K562 (cell line): Measurements from ENCODE around the gene SPAG7. TPM values are rescaled to one million over a fixed set of nuclear protein-coding genes. Genes with fewer than 3 reads are reported as not detected.

ENCODE experiments used
- ATAC-seq: fragments of 200-7000 bp; cut with Tn5 transposase; 3 replicates; pipeline ENCODE4 v1.9.1; 2020; ENCODE audit warnings: moderate library complexity
- BruUV-seq: library from RNA; stranded (reverse); fragments of 400-500 nt; replicated peaks from 2 replicates; lab custom pipeline; 2021; lab: Mats Ljungman, UMichigan
- CTCF ChIA-PET: fragments of 300-600 bp; formaldehyde crosslinking; extraction: SDS; loops from one replicate; lab custom pipeline; 2021; ENCODE audit warnings: low intra/inter-chr PET ratio; lab: Yijun Ruan, JAX
- POLR2A ChIA-PET: fragments of 300-600, 350-650 bp; sonication (Branson Sonifier 250); formaldehyde crosslinking; extraction: SDS; loops from one replicate; lab custom pipeline; 2021; ENCODE audit warnings: antibody characterized with exemption, inconsistent platforms; lab: Yijun Ruan, JAX
- DNase-seq, 4 experiments: peaks; one replicate each; pipeline versions ENCODE4 v3.0.0 to v3.0.0-alpha.2; 2011 to 2018; ENCODE audit warnings: low spot score in 3 of 4, mixed read lengths in 3 of 4; ENCODE audit errors: extremely low read depth in 1 of 4
- FAIRE-seq: peaks from 2 replicates; lab custom pipeline; 2011; peaks lifted over from hg19 to GRCh38; lab: Jason Lieb, UNC
- H2AFZ ChIP-seq: 2 replicates; pipeline ENCODE4 v1.6.0; 2011; ENCODE audit warnings: low read depth, low read length, control low read depth, inconsistent platforms
- H3K27ac ChIP-seq: fragments of 200-600 bp; 3 replicates; pipeline ENCODE4 v1.8.0; 2011; ENCODE audit warnings: low read depth, mild to moderate bottlenecking, control low read depth, inconsistent platforms, low read length, moderate library complexity, mixed read lengths; ENCODE audit errors: extremely low read depth
- H3K27me3 ChIP-seq, 2 experiments: fragments of 300-600 bp in 1 of 2; 2 replicates in 1 of 2; 3 replicates in 1 of 2; pipeline versions ENCODE4 v1.6.0 to v1.8.0; 2011; ENCODE audit warnings: inconsistent platforms in 2 of 2, low read length in 2 of 2, mild to moderate bottlenecking in 1 of 2, mixed read lengths in 1 of 2, moderate library complexity in 1 of 2; ENCODE audit not compliant: control insufficient read depth in 2 of 2, insufficient read depth in 2 of 2
- H3K36me3 ChIP-seq: fragments of 300-600 bp; 3 replicates; pipeline ENCODE4 v1.8.0; 2011; ENCODE audit warnings: mild to moderate bottlenecking, low read length, inconsistent platforms; ENCODE audit not compliant: control insufficient read depth, insufficient read depth
- H3K4me1 ChIP-seq, 2 experiments: fragments of 200-600 bp in 1 of 2; replicated peaks in 1 of 2; 2 replicates in 1 of 2; 3 replicates in 1 of 2; pipeline versions ENCODE4 v1.5.1 to v1.8.0; 2011; ENCODE audit warnings: inconsistent platforms in 2 of 2, low read length in 2 of 2, mild to moderate bottlenecking in 1 of 2, mixed read lengths in 1 of 2, moderate library complexity in 1 of 2; ENCODE audit not compliant: control insufficient read depth in 2 of 2, insufficient read depth in 2 of 2
- H3K4me2 ChIP-seq: 2 replicates; pipeline ENCODE4 v1.6.1; 2011; ENCODE audit warnings: low read length, control low read depth, inconsistent platforms, mixed read lengths; ENCODE audit not compliant: insufficient read depth
- H3K4me3 ChIP-seq: fragments of 200-600 bp; sonication (generic), shearing (Covaris generic); 2 replicates; pipeline ENCODE4 v1.5.1; 2016; ENCODE audit warnings: control low read depth, inconsistent platforms
- H3K79me2 ChIP-seq: fragments of 200-600 bp; 3 replicates; pipeline ENCODE4 v1.8.0; 2011; ENCODE audit warnings: low read length, inconsistent platforms; ENCODE audit not compliant: control insufficient read depth, insufficient read depth
- H3K9ac ChIP-seq, 2 experiments: 2 replicates each; pipeline versions ENCODE4 v1.6.0 to v1.6.1; 2011; ENCODE audit warnings: low read depth in 2 of 2, low read length in 2 of 2, control low read depth in 1 of 2, inconsistent platforms in 1 of 2, mild to moderate bottlenecking in 1 of 2, mixed read lengths in 1 of 2; ENCODE audit not compliant: insufficient read depth in 1 of 2
- H3K9me1 ChIP-seq: one replicate; pipeline ENCODE4 v1.6.0; 2011; ENCODE audit warnings: inconsistent platforms, mild to moderate bottlenecking, low read length, moderate library complexity; ENCODE audit not compliant: control insufficient read depth, insufficient read depth
- H3K9me3 ChIP-seq: replicated peaks from 2 replicates; pipeline ENCODE4 v1.5.1; 2011; ENCODE audit warnings: low read depth, low read length, inconsistent platforms; ENCODE audit not compliant: control insufficient read depth, insufficient read depth
- H4K20me1 ChIP-seq: replicated peaks from 2 replicates; pipeline ENCODE4 v1.6.1; 2011; ENCODE audit warnings: low read length, inconsistent platforms, mixed read lengths; ENCODE audit not compliant: control insufficient read depth, insufficient read depth
- ARHGAP35 ChIP-seq: fragments of 450-650 bp; IDR thresholded peaks from 2 replicates; pipeline ENCODE4 v1.6.1; 2018; ENCODE audit not compliant: partially characterized antibody
- CHD1 ChIP-seq: fragments of 200-600 bp; sonication (generic); IDR thresholded peaks from one replicate; pipeline ENCODE4 v1.6.1; 2012; ENCODE audit warnings: mild to moderate bottlenecking, moderate library complexity, low read length, inconsistent platforms
- CREM ChIP-seq: IDR thresholded peaks from 2 replicates; pipeline ENCODE4 v1.6.1; 2014; ENCODE audit warnings: antibody characterized with exemption, low read depth
- ELK1 ChIP-seq: sonication (generic); formaldehyde crosslinking; IDR thresholded peaks from 2 replicates; pipeline ENCODE4 v1.8.1; 2022; ENCODE audit warnings: missing genetic modification reagents
- NR2F6 ChIP-seq: fragments of 450-650 bp; formaldehyde crosslinking; IDR thresholded peaks from 2 replicates; pipeline ENCODE4 v1.4.0; 2020; ENCODE audit warnings: mild to moderate bottlenecking
- POLR2A ChIP-seq: fragments of 450-650 bp; conservative IDR thresholded peaks from 2 replicates; pipeline ENCODE4 v1.6.1; 2016
- RBFOX2 ChIP-seq: fragments of 200-400 bp; formaldehyde crosslinking; IDR thresholded peaks from 2 replicates; pipeline ENCODE4 v1.6.1; 2017; ENCODE audit warnings: low read depth, mild to moderate bottlenecking, low read length, moderate library complexity
- RUNX1 ChIP-seq: sonication (generic); IDR thresholded peaks from 2 replicates; pipeline ENCODE4 v1.6.1; 2016; ENCODE audit warnings: antibody characterized with exemption, low read depth
- ZBTB33 ChIP-seq: sonication (generic); formaldehyde crosslinking; IDR thresholded peaks from 2 replicates; pipeline ENCODE4 v1.8.1; 2023; ENCODE audit warnings: mild to moderate bottlenecking, missing genetic modification reagents
- whole genome bisulfite sequencing: fragments of 100-300 bp; shearing (Covaris generic); methylation state at CpG from one replicate; pipeline ENCODE4 v1.1.6; 2016; ENCODE audit warnings: low coverage, mixed read lengths; ENCODE audit not compliant: insufficient coverage; ENCODE audit errors: missing lambda C conversion rate; 5-methylcytosine and 5-hydroxymethylcytosine counted together
- in situ Hi-C: fragments of 300-500 bp; cut with MboI; formaldehyde crosslinking; loops from 4 replicates; pipeline ENCODE4 v1.15.0; 2018; ENCODE audit warnings: inconsistent platforms, mixed read lengths
- intact Hi-C: fragments of 100-400 bp; cut with micrococcal nuclease; formaldehyde crosslinking; loops from 2 replicates; pipeline ENCODE4 v1.14.2; 2022
- polyA plus RNA-seq, 8 experiments: library from polyadenylated mRNA; depleted of rRNA in 4 of 8; stranded (reverse) in 5 of 8; unstranded in 3 of 8; fragments of >200 nt; fragmentation: Nextera tagmentation in 2 of 8; fragmentation: Illumina TruSeq in 1 of 8; extraction: Ambion mirVana in 2 of 8; extraction: Trizol in 1 of 8; gene quantifications; 2 replicates each; pipeline versions ENCODE4 v1.2.1 to v1.2.3, GENCODE V29; 2011 to 2014; ENCODE audit warnings: inconsistent platforms in 1 of 8, missing spikeins in 1 of 8
- total RNA-seq, 7 experiments: library from RNA; depleted of rRNA in 6 of 7; stranded (reverse); fragments of >200 nt in 6 of 7; fragmentation: Illumina TruSeq in 2 of 7; extraction: Trizol in 2 of 7; gene quantifications; 2 replicates each; pipeline versions ENCODE4 v1.2.1 to v1.2.3, GENCODE V29; 2011 to 2021; ENCODE audit warnings: low replicate concordance in 1 of 7

SPAG7 gene
- total and polyA plus RNA-seq, 9 of the 15 experiments (the other 6 are each of a cell fraction or from before 2014, with no cell fraction given): 5.6 to 53.5 (median 36.3) TPM

GRCh38 chr17:4947010-4947410, 20.6 kb downstream of the SPAG7 start (continued):
- TF ChIP-seq CREM (no peak), ELK1 (CRISPR knock-in tag) (no peak), RUNX1 (no peak), CHD1 (no peak), ZBTB33 (CRISPR knock-in tag) (no peak)

GRCh38 chr17:4946312-4946976, 21.2 kb downstream of the SPAG7 start:
- ChIA-PET CTCF (no interaction called here), POLR2A (interaction anchor here (0.6 to 3.2 kb wide), 4 partner anchors 14 to 814 kb away, joined by 3 to 21 read pairs (median 4); partner anchors contain the start of gene SPAG7)
- H3K27ac ChIP-seq: peak overlapping the region; percentile 98
- peaks cover 30 to 42% of the 10 kb centered on the region in 2 experiments for H3K4me1 ChIP-seq
- in situ Hi-C loops (no loop called here), intact Hi-C loops (no loop called here)
- H2AFZ ChIP-seq: no peak overlapping the region
- peak overlapping the region; percentile 97 for H3K4me3 ChIP-seq
- WGBS: 6% methylated on average over 16 of the region's 16 CpGs
- peak overlapping the region; percentile 93 for H3K4me2 ChIP-seq
- H3K9me1 ChIP-seq: no peaks in the 10 kb centered on the region
- no peaks in the 10 kb centered on the region for H3K27me3 ChIP-seq
- TSS peak; percentile 60 for BruUV-seq
- H3K9me3 ChIP-seq: no peaks in the 10 kb centered on the region
- peaks cover 82% of the 10 kb centered on the region for H3K79me2 ChIP-seq
- FAIRE-seq: peak; percentile 54
- H4K20me1 ChIP-seq: peaks cover 22% of the 10 kb centered on the region
- DNase-seq: no peak
- no peak for TF ChIP-seq NR2F6
- TF ChIP-seq RBFOX2: peak; percentile 58
- TF ChIP-seq ARHGAP35: no peak
- TF ChIP-seq POLR2A: 0 out of 2 replicates have a peak, but pooled peaks have one; percentile 53
- no peak for ATAC-seq
- H3K36me3 ChIP-seq: peaks cover 64% of the 10 kb centered on the region
- H3K9ac ChIP-seq: peak overlapping the region; percentile 59 to 97
